NCI-H748 treated with DMSO at 0.1 percent for 48 hours (cell line): ENCODE measurements around the gene LPIN1.
"Not testable (repeated sequence)": the region's sequence is repeated elsewhere in the genome, so short reads cannot be mapped to it uniquely, and the experiment has no call there.

ENCODE experiments used
- DNase-seq: peaks from one replicate; lab custom pipeline; 2025; lab: John Stamatoyannopoulos, UW

The LPIN1 gene

GRCh38 chr2:11716689-11717321 lies 29.6 kb upstream of the LPIN1 start:
- no peak for DNase-seq

- DNase-seq = no peak
Measured at GRCh38 chr2:11717623-11718022, 28.8 kb upstream of the LPIN1 start.

DNA sequence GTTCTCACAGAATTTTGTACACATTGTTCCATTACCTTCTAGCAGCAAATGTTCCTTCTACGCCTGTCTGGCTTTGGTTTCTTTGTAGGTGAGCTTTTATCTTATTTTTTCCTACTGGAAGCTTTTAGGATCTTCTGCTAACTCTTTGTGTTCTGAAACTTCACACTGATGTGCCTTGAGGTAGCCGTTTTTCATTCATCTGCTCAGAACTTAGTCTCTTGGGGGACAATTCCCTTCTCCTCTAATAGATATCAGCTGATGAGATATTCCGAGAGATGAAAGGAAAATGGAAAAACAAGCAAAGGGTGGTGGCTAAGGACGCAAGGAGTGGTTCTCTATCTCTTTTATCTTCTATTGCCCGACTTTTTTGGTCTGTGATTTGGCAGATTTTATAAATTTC lies 27.8 kb upstream of the LPIN1 start:
- DNase-seq = no peak

DNA sequence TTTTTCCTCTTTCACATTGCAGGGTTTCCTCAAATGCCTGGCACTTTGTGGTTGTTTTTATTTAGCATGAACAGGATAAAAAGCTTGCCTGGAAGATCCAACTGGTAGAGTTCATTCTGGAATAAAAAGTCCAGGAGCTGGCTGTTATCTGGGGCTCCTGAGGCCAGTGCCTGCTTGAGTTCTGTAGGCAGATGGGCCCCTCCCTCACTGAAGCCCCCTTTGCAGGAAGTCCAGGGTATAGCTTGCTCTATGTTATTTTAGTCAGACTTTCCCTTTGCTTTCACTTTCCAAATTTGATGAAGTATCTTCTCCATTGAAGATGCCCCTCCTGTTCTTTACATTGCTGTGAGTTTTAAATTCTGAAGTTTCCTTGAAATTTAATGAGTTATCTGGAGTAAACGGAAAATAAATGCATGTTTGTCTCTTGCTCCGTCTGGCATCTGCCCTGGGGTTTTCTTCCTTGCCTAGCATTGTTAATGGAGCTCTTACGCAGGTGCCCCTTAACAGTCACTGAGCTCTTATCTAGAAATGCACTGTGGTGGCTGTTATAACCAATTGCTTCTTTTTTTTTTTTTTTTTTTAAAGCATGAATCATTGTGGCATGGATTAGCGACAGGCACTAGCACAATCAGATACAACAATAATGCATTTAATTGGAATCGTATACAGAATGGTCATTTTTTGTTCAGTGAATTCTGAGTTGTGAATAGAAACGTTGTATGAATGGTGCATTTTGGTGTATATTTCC lies 27.0 kb upstream of the LPIN1 start:
- DNase-seq = no peak

GRCh38 chr2:11720752-11721151 lies 25.7 kb upstream of the LPIN1 start:
- DNase-seq = no peak

GRCh38 chr2:11722292-11723060 lies 24.0 kb upstream of the LPIN1 start:
- DNase-seq = no peak

DNA sequence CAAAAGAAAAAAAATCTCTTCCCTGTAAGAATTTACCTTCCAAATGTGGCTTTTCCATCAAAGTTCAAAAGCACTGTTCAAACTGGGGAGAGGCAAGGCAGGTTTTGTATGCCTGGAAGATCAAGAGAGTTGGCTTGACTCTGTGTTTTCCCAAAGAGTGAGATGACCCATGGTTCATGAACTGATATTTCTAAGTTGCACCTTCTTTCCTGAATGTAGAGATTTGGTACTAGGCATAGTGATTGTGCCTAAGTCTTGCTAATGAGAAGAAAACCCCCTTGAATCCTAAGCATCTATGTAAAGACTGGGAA lies 23.4 kb upstream of the LPIN1 start:
- no peak for DNase-seq

GRCh38 chr2:11724151-11724550 lies 22.3 kb upstream of the LPIN1 start:
- no peak for DNase-seq

- no peak for DNase-seq
Measured at GRCh38 chr2:11726384-11726783, 20.0 kb upstream of the LPIN1 start.

DNA sequence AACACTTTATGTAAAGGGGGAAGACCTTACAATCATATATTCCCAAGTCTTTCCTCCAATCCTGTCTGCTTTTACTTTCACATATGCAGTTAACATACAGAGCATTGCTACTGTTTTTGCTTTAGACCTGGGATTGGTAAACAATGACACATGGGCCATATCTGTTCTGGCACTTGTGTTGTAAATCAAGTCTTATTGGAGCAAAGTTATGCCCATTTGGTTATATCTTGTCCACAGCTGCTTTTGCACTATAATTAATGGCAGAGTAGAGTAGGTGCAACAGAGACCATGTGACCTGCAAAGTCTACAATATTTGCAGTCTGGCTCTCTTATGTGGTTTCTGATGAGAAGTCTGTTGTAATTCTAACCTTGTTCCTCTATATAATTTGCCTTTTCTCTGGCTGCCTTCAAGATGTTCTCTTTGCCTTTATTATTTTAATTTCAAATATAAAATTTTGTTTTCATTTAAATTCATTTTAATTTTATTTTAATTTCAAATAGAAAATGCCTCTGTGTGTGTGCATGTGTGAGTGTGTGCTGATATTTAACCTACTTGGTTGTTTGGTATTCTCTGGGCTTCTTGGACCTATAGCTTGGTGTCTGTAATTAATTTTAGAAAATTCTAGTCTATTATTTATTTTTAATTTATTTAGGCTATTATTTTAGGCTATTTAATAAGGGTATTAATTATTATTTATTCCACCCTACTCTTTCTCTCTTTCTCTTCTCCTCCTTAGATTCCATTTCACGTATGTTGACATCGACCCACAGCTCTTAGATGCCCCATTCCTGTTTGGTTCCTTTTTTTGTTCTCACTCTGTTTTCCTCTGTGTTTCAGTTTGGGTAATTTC lies 16.8 kb upstream of the LPIN1 start:
- DNase-seq = no peak

GRCh38 chr2:11731214-11731984 lies 15.0 kb upstream of the LPIN1 start:
- DNase-seq = not testable (repeated sequence)

- no peak for DNase-seq
Measured at GRCh38 chr2:11732587-11732986, 13.8 kb upstream of the LPIN1 start.

GRCh38 chr2:11737852-11738251 lies 8.6 kb upstream of the LPIN1 start:
- not testable (repeated sequence) for DNase-seq

DNA sequence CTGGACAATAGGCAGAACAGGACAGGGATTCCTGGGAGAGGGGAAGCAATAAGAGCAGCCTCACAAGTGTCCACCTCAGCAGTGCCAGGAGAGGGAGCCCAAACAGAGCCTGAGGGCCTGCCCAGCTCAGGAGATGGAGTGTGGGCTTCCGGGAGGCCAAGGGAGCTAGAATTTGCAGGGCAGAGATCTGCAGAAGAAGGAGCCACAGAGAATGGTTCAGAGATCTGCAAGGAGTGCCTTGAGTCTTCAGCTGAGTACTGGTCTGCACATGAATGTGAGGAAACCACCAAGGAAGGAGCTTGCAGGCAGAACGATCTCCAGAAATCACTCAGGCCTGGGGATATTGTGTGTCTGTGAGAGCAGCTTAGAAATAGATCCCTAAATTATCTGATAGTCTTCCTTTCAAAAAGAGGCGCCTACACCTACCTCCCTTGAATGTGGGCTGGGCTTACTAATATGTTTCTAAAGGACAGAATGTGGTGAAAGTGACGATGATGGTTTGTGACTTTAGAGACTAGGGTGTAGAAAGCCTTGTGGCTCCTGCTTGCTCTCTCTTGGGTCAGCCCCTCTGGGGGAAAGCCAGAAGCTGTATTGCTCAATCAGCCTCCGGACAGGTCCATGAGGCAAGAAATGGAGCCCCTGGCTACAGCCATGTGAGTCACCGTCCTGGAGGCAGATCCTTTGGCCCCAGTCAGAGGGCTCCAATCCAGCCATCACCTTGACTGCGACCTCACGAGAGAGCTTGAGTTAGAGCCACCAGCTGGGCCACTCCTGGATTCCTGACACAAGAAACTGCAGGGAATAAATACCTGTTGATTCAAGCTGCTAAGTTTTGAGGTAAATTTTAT lies 7.6 kb upstream of the LPIN1 start:
- DNase-seq = no peak

DNA sequence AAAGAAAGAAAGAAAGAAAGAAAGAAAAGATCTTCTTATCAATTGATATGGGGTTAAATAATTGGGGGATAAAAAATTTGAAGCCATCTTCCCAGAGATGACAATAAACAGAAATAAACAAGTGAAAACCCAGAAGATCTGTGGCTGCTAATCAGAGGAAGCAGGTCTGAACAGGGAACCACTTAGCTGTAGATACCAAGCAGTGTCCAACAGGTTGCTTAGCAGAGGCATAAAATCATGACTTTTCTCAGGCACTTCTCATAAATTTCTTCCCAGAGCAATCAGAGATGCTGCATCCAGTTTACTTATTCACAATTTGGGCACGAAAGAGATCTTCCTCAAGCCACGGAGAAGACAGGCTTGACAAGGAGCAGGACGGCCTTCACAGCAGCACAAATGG lies 5.7 kb upstream of the LPIN1 start:
- no peak for DNase-seq

DNA sequence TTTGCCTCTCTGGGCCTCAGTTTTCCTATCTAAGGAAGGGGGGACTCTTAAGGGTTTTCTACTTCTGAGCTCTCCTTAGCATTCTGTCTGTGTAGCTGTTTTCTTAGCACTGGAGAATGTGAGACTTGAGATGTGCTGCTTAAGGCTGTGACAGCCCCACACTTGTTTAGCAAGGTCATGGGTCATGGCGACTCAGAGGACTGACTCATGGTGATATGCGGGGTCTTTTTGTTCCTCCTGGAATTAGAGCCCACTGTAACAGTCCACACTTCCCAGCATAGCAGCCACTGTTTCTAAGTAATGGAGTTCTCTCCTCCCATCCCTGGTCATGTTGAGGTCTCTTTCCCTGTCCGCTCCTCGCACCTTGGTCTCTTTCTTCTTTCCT lies 4.1 kb upstream of the LPIN1 start:
- DNase-seq = no peak

GRCh38 chr2:11742702-11743357 lies 3.6 kb upstream of the LPIN1 start:
- no peak for DNase-seq

GRCh38 chr2:11743366-11743765 lies 3.1 kb upstream of the LPIN1 start:
- DNase-seq = no peak

DNA sequence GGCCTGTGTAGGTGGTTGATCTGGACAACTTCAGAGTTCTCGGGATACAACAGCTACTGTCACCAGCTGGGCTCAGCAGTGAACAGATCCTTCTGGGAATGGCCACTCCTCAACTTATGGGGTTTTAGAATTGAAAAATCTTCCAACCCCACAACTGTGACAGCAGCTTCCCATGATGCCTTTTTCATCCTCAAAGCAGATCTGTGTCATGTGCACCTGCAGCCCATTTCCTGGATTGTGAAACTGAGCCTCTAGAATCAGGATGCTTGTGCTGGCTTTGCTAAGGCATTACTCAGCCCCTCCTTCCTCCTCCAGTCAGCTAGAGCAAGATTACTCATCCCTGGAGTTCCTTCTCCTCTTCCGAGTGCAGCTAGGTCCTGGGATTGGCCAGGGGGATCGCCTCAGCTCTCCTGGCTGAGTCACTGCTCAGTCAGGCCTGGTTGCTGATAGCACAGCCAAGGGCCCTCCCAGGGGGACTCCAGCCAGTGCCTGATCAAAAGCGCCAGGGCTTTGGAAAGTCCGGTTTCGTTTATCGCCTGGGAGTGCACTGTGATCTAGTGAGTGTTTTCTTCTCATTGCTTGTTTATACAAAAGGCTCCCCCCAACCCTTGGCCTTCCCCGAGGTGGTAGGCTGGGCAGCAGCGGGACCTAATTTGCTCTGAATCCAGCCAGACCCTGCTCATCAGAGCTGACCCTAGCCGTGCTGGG lies 2.4 kb upstream of the LPIN1 start:
- DNase-seq = peak; percentile 67
